ENCODE results near the gene HACD3.
A peak's percentile ranks its signal among the peaks of the same experiment; 100 is the strongest.
"Not testable (repeated sequence)": the region's sequence is repeated elsewhere in the genome, so short reads cannot be mapped to it uniquely, and the experiment has no call there.

The HACD3 gene

GRCh38 chr15:65530318-65531111 is at the start of gene HACD3:
TSS of gene HACD3 (plus strand) at chr15:65530463. CDS start at chr15:65530632, 169 bp downstream.
- DNase-seq = peak; percentile 82

GRCh38 chr15:65484876-65485275 is 45.4 kb upstream of the HACD3 start:
- DNase-seq = no peak

- no peak for DNase-seq
These were observed 36.2 kb upstream of the HACD3 start for GRCh38 chr15:65494076-65494475.

GRCh38 chr15:65509321-65509720 is 20.9 kb upstream of the HACD3 start:
- no peak for DNase-seq

GRCh38 chr15:65512189-65512588 is 18.1 kb upstream of the HACD3 start:
- no peak for DNase-seq

- DNase-seq = no peak
These were observed 17.4 kb upstream of the HACD3 start for GRCh38 chr15:65512807-65513416.

- DNase-seq = peak; percentile 87
These were observed 13.0 kb upstream of the HACD3 start, which contains the start of gene DPP8 for GRCh38 chr15:65516997-65517865. TSS of gene DPP8 (minus strand) at chr15:65517689. CDS start at chr15:65512553, 5,136 bp downstream.

- DNase-seq = no peak
These were observed 12.4 kb upstream of the HACD3 start for GRCh38 chr15:65517866-65518207.

GRCh38 chr15:65518633-65519285 is 11.5 kb upstream of the HACD3 start:
- no peak for DNase-seq

- no peak for DNase-seq
These were observed 8.9 kb upstream of the HACD3 start for GRCh38 chr15:65521350-65521749.

- no peak for DNase-seq
These were observed 6.0 kb upstream of the HACD3 start for GRCh38 chr15:65524226-65524625.

GRCh38 chr15:65525622-65526021 is 4.6 kb upstream of the HACD3 start:
- peak; percentile 17 for DNase-seq

- DNase-seq = no peak
These were observed 1.7 kb upstream of the HACD3 start for GRCh38 chr15:65528461-65529060.

- no peak for DNase-seq
These were observed 423 bp upstream of the HACD3 start for GRCh38 chr15:65529762-65530317.

- DNase-seq = no peak
These were observed 2.4 kb downstream of the HACD3 start for GRCh38 chr15:65532738-65533051.

GRCh38 chr15:65533057-65533756 is 2.9 kb downstream of the HACD3 start:
- no peak for DNase-seq

- DNase-seq = no peak
These were observed 4.9 kb downstream of the HACD3 start for GRCh38 chr15:65535192-65535591.

- DNase-seq = no peak
These were observed 10.1 kb downstream of the HACD3 start for GRCh38 chr15:65540314-65540713.

- no peak for DNase-seq
These were observed 11.1 kb downstream of the HACD3 start for GRCh38 chr15:65541231-65541820.

- DNase-seq = no peak
These were observed 17.6 kb downstream of the HACD3 start for GRCh38 chr15:65547841-65548240.

- not testable (repeated sequence) for DNase-seq
These were observed 19.0 kb downstream of the HACD3 start for GRCh38 chr15:65549288-65549687.
